ENCODE measurements around the gene RMC1.
"Not testable (repeated sequence)": the region's sequence is repeated elsewhere in the genome, so short reads cannot be mapped to it uniquely, and the experiment has no call there.

Gene RMC1

DNA sequence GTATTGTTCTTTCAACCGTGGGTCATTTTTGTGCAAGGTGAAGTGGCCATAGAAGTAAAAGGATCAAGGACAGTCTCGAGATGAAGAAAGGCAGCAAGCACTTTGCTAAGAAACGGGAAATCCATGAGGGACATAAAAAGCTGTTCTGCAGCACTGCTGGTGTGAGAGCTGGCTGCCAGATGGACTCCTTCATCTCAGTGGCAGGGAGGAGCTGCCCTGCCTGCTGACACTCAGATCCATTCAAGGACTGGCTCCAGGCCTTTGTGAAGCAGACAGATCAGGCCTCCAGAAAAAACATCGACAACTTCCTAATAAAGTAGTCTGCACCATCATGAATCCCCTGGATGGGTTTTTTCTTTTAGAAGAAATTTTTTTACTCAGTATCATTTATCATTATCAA lies 29.5 kb downstream of the RMC1 start:
- DNase-seq (ENCODE audit: low read depth in 2 of 2) = no peak

DNA sequence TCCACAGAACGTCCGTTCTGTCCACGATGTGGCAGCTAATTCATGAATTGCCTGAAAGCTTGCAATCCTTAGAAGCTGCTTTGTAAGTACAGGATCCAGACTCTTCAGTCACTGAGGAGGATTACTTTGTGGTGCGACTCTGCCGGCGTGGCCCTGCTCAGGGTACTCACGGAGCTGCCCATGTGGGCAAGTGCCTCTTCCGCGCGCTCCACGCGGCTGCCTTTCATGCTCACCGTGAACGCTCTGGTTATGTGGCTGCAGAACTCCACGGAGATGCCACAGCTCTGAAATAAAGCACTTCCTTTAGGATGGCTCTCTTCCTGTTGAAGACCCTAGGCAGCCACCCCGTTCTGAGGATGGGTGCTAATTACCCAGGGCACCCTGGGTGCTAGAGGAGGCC lies 31.0 kb downstream of the RMC1 start:
- DNase-seq (ENCODE audit: low read depth in 2 of 2) = no peak

DNA sequence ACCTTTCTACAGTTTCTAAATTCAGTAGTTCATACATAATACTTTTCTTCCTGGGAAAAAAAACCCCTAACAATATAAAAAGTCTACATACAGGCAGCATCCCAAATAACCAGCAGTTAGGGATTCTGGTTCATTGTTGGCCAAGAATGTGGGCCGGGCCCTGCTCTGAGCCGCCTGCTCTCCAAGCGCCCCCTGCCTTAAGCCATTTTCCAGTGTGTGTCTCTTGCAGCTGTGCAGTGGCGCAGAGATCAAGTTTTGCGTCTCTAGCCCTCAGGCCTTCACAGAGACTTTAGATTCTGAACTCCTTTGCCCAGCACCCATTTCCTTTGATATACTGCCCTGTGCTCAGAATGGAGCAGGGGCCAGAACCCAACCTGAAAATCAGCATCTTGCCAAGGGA lies 32.9 kb downstream of the RMC1 start:
- DNase-seq (ENCODE audit: low read depth in 2 of 2) = no peak

DNA sequence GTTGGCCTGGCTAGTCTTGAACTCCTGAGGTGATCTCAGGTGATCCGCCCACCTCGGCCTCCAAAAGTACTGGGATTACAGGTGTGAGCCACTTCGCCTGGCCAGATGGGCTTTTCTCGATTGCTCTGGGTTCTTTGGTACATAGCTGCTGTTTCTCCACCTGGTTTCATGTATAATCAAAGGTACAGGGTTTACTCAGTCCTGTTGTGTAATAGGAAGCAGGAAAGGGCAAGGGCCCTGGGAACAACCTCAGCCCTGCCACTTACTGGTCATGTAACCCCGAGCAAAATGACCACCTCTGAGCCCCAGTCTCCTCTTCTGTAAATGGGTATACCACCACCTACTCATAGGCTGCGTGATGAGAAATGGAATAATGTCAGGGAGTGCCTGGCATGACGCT lies 34.0 kb downstream of the RMC1 start:
- no peak for DNase-seq (ENCODE audit: low read depth in 2 of 2)

DNA sequence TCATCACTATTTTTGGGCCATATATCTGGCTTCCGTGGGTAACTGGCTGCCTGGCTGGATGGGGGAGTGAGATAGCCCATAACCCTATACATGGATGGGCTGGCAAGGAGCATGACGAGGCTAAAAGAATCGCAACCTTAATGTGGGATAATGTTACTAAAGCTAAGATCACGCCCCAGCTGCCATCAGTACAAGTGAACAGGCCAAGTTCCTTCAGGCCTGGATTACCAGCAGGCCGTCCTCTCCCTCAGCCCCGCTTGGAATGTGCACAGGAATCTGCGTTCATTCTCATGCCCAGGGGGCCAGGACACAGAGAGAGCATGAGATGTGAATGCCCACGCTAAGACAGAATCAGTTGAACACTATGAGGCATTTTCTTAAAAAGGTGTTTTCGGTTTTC lies 34.7 kb downstream of the RMC1 start:
- DNase-seq (ENCODE audit: low read depth in 2 of 2) = no peak

DNA sequence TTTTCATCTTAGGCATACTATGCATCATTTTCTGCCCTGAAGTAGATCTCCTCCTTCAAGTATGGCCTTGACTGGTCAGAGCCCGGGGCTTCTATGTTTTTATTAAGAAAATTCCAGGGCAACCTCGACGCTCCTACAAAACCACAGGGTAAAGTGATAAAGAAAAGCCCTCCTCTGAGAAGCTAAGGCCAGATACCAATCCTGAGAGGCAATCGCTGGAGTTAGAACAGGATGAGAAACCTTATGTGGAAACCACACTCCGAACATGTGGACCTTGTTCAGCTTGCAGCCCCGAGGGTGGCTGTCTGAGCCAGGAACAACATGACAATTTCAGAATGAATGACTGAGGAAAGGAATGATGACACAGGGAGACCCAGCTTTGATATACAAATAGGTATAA lies 35.6 kb downstream of the RMC1 start:
- no peak for DNase-seq (ENCODE audit: low read depth in 2 of 2)

DNA sequence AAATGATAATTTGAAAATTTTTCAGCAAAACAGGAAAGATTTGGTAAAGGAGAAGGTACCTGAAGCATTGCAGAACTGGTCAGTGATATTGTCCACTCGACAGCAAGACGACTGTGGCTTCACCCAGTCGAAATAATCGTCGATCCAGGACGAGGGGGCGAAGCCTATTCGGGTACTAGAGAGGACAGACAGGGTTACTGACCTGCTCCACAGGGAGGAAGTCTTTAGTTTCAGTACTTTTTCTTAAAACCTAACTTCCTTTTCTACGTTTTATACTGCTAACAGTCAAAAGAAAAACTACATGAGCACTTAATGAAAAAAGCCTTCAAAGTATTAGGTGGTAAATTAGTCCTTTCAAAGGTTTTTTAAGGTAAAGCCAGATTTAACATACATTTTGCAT lies 36.0 kb downstream of the RMC1 start:
- no peak for DNase-seq (ENCODE audit: low read depth in 2 of 2)

DNA sequence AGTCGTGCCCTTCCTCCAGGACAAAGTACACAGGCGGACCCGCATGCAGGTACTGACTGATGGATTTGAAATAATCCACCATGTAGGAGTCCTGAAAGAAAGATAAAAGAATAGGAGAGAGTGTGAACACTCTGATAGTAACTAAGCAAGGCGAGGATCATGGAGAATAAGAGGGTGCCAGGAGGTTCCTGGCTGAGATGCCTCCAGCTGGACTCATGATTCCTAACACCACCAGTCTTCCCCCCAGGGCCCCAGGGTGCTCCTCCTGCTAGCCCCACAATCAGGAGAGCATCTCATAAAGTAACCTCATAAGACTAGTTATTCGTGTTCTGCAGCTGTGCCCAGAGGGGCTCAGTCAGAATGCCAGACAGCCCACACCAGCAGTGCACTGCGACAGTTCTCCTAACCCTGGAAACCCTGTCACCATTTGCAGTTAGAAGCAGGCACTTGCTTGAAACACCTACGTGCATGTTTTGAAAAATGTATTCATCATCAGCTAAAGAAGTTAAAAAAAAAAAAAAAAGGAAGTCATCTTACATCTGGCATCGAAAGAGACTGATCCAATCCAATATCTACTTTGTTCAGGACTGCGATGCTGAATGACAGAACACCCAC lies 36.7 kb downstream of the RMC1 start:
- no peak for DNase-seq (ENCODE audit: low read depth in 2 of 2)

DNA sequence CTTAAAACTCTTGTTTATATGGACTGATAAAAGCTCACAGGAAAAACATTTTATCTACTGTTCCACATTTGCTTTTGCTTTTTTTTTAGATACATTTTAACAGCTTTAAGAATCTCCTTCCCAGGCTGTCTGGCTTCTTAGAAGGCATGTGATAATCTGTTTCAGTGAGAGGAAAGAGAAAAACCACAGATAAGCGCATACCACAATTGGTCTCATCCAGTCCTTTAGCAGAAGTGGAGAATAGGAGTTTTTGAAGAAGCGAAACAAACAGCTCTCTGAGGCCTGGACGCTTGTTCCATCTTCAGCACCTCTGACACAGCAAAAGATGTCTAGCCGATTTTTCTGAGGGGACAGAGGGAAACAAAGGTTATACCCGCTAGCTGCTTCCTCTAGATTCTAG lies 37.6 kb downstream of the RMC1 start:
- no peak for DNase-seq (ENCODE audit: low read depth in 2 of 2)

DNA sequence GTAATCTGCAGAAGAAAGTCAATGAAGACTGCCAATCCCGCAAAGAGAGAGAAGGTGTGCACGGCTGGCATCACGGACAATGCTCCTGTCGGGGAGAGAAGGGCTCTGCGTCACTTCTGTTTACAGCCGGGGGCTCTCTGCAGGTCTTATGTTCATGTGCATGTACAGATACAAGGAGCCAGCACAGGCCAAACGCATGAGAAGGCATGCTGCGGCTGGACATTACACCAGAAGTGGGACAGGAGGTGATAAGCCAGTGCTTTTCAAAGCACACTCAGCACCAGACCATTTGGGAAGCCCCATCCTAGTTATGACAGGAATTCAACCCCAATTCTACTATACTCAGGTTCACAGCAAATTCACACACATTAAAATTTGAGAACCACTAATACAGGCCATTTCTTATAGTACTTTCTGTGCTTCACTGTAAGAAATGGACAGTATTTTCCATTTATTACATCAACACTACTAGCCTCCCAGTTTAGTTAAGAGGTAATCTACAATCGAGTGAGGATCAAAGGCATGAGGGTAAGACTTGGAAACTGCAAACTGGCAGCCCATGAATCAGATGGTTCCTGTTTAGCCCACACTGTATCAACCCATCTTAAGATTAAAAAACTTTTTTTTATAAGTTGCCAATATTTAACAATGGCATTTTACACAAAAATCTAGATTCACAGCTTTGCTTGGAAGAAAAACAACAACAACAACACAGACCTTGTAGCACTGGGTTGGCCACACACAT lies 38.2 kb downstream of the RMC1 start:
- DNase-seq (ENCODE audit: low read depth in 2 of 2) = no peak

DNA sequence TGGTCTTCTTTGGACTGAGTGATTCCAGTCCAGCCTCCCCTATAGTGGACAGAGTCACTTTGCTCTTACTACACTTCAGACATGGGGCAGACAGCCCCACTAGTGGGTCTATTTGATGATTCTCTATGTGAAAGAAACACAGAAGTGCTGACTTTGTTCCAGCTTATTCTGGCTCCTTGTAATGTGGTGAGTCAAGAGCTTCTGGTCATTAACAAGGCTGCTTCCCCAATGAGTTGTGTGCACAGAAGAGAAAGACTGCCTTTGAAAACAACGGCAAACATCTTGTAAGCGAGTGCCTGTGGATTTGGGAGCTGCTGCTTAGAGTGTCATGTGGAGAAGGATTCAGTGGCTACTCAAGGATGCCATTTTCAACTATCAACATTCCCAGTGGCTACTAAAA lies 39.1 kb downstream of the RMC1 start:
- DNase-seq (ENCODE audit: low read depth in 2 of 2) = no peak

DNA sequence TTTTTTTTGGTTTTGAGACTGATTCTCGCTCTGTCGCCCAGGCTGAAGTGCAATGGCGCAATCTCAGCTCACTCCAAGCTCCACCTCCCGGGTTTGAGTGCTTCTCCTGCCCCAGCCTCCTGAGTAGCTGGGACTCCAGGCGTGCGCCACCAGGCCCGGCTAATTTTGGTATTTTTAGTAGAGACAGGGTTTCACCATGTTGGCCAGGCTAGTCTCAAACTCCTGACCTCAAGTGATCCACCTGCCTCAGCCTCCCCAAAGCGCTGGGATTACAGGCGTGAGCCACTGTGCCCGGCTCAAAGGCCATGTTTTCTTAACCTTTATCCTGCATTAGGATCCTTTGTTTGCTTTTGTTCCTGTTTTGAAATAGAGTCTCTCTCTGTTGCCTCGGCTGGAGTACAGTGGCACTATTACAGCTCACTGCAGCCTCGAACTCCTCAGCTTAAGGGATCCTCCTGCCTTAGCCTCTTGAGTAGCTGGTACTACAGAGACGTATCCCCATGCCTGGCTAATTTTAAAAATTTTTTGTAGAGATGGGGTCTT lies 42.0 kb downstream of the RMC1 start:
- DNase-seq (ENCODE audit: low read depth in 2 of 2) = no peak

DNA sequence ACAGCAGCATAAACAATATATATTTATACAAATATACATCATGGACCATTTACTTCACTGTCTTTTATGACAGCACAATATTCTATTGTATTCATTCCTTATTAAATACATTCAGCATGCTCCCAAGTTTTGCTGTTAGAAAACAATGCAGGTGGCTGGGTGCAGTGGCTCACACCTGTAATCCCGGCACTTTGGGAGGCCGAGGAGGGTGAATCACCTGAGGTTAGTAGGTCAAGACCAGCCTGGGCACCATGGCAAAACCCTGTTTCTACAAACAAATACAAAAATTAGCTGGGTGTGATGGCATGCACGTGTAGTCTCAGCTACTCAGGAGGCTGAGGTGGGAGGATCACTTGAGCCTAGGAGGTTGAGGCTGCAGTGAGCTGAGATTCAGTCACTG lies 44.0 kb downstream of the RMC1 start:
- DNase-seq (ENCODE audit: low read depth in 2 of 2) = no peak

DNA sequence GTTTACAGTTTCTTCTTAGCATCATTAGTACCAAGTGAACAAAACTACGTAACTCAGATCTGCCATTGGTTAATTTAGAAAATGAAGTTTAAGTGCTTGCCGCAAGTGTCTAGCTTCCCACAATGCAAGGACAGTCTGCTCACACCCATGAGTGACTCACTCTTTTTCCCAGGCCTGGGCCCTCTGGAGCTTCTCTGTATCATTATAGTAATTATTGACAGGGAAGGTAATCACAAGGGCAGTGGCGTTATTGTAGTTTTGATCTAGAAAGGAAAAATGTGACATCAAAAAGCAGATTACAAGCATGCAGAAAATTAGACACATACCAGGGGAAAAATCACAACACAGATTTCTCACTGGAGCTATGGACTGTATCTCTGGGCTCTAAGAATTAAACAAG lies 44.5 kb downstream of the RMC1 start:
- no peak for DNase-seq (ENCODE audit: low read depth in 2 of 2)

DNA sequence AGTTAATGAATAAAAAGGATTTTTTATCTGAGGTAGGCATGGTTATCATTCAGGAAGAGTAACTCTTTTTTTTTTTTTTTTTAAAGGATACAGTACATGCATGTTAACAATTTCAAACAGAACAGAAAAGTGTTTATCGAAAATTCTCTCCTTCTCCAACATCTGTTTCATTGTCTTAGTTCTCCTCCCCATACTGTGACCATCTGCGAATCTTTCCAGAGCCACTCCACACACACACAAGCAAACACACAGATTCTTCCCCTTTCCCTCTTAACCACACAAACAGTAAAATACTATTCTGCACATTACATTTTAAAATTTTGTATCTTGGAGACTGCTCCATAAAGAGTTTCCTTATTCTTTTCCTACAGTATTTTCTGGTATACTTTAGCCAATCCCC lies 45.0 kb downstream of the RMC1 start:
- no peak for DNase-seq (ENCODE audit: low read depth in 2 of 2)

DNA sequence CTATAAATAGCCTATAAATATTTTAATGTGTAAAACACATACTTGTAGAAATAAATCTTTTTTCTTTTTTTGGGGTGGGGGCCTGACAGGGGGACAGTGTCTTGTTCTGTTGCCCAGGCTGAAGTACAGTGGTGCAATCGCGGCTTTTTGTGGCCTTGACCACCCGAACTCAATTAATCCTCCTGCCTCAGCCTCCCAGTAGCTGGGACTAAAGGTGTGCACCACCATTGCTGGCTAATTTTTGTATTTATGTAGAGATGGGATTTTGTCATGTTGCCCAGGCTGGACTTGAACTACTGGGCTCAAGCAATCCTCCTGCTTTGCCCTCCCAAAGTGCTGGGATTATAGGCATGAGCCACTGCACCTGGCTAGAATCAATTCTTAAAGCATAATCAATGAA lies 45.4 kb downstream of the RMC1 start:
- no peak for DNase-seq (ENCODE audit: low read depth in 2 of 2)

DNA sequence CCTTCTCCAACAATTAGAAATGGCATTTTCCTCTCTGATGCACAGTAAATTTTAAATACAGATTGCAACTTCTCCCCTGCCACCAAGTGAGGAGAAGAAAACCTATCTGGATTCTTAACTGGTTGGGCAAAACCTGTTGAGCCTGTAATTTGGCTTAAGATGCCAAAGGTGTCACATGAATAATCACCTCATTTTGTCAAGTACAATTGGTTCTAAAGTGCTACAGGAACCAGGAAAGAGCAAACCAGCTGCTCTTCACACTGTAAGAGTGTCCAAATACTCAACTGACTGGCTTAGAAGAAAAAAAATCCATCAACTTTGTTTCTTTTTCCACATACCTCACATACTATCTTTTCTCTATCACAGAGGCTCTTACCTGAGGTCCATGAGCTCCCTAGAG lies 47.6 kb downstream of the RMC1 start:
- DNase-seq (ENCODE audit: low read depth in 2 of 2) = no peak

DNA sequence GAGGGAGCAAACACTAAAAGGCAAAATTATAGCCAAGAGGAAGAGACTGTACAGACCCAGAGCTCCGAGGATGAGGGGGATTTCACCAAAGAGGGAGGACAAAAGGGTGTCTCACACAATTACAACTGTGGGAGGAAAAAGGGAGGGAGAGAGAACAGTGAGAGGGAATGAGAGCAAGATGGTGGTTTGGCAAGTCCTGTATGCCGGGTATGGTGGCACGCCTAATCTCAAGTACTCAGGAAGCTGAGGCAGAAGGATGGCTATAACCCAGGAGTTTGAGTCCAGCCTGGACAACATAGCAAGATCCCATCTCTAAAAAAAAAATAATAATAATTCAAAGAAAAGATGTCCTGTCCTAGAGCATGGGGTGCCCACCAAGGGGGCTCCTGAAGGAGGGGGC lies 48.7 kb downstream of the RMC1 start:
- no peak for DNase-seq (ENCODE audit: low read depth in 2 of 2)

DNA sequence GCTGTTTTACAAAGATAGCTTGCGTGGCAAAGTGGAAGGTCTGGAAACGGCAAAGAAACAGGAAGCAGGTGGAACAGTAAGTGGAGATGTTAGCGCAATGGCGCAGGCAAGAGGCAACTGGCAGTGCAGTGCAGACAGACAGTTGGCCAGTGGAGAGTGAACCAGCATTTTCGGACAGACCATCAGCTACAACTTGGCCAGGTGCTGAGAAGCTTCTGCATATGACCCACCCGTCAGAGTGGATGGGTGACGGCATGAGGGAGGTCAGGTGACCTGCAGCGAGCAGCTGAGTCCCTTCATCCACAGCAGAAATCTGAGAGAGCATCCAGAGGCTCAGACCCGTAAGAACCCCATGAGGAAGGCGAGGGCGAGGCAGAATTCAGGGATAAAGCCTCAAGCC lies 49.2 kb downstream of the RMC1 start:
- no peak for DNase-seq (ENCODE audit: low read depth in 2 of 2)

DNA sequence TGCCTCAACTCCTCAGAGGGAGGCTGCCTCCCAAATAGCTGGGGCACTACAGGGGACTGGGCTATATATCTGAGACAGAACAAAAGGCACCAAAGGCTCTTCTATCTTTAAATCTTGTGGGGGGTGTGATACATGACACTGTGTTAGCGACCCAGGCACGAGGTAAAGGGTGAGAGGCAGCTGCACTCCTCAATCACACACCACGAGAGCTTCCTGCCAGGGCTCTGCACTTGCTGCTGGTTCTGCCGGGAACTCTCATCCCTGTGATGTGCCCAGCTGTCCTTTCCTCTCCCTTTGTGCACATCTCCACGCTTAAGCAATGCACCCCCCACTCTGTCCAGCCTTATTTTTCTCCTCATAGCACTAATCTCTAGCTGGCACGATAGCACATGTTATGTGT lies 50.6 kb downstream of the RMC1 start:
- no peak for DNase-seq (ENCODE audit: low read depth in 2 of 2)

DNA sequence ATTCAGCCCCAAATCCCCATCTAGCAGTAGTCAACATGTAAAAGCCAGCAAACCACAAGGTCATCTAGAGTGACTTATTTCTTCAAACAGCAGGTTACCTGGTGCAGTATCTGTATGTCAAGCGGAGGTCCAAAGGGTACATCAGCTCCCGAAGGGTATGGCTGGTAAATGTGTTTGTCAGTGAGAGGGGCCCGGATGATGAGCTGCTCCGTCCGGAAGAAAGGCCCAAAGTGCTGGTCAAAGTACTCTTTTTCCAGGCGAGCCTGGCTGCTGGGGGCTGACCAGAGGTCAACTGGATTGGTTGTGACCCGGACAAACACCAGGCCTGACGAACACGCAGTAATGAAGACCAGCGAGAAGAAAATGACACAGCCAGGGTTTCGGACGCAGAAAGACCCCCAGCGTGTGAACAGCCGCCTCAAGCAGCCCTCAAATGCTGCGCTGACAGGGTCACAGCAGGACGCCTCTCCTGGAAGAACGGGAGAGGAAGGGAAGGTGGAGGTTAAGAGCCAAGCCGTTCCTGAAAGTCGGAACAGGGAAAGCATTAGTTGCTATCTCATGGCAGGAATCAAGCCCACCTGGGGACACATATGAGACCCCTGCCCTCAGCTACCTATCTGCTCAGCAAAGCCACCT lies 53.0 kb downstream of the RMC1 start:
- no peak for DNase-seq (ENCODE audit: low read depth in 2 of 2)

DNA sequence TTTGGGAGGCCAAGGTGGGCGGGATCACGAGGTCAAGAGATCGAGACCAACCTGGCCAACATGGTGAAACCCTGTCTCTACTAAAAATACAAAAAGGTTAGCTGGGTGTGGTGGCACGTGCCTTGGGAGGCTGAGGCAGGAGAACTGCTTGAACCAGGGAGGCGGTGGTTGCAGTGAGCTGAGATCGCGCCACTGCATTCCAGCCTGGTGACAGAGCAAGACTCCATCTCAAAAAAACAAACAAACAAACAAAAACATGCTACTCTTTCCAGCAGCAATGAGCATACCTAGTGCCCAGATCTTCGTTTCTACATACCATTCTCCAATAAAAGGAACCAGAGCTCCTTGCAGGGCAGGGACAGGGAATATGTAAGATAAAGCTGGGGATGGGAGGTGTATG lies 54.2 kb downstream of the RMC1 start:
- DNase-seq (ENCODE audit: low read depth in 2 of 2) = not testable (repeated sequence)

DNA sequence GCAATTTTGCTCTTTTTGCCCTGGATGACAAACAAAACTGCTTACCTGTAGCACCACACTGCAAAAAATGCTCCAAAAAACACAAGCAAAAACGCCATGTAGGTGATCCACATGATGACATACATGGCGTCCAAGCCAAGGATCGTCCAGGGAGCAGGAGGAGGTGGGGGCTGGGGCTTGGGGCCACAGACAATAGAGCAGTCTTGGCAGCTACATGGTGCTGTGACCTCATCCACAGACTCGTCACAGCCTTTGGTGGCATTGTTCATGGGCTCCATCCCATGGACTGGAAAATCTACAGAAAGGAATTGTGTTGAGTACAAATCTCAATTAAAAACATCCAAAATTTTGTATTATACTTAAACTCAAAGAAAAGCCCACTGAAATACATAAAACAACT lies 56.9 kb downstream of the RMC1 start:
- DNase-seq (ENCODE audit: low read depth in 2 of 2) = no peak
